ENCODE data around the gene TUBAL3. TPM values are rescaled to one million over a fixed set of nuclear protein-coding genes. Genes with fewer than 3 reads are reported as not detected.
"Not testable (repeated sequence)": the region's sequence is repeated elsewhere in the genome, so short reads cannot be mapped to it uniquely, and the experiment has no call there.

Gene TUBAL3
- polyA plus RNA-seq, 1 experiment: not detected

DNA sequence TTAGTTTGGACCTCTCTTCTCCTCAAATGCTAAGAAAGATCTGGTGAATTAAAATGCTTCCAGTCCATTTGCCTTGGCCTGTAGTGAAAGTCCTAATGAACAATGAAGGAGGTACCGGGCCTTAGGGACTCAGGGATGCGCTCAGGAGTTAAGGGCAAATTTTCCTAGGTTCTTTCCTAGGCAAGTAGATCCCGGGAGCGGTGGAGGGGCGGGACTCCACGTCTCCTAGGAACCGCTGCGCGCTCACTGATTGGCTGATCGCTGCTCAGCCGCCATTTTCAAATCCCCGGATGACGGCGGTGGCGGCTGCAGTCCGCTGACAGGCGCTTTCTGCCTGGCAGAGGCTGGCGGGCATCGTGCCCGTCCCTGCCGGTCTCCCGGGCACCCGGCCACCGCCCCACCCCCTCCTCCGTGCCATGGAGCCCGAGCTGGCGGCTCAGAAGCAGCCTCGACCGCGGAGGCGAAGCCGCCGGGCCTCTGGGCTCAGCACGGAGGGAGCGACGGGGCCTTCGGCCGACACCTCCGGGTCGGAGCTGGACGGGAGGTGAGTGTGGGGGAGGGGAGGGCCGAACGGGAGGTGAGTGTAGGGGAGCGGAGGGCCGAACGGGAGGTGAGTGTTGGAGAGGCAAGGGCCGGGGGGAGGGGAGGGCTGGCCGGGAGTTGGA lies 7.8 kb upstream of the TUBAL3 start, which contains the start of gene NET1:
NET1 (plus strand) TSS at position 281 of the 665 bp plus-strand sequence; CDS start at position 417, 136 bp downstream.
- peaks cover 6% of the 10 kb centered on the region for H3K9me3 ChIP-seq (ENCODE audit: control insufficient read depth, insufficient read depth, low read length)
- ChIA-PET POLR2A (no interaction called here), CTCF (interaction anchor here (2.0 kb wide), 1 partner anchor 598 kb away, joined by 7 read pairs; no protein-coding TSS in a partner anchor)
- peak; percentile 62 for DNase-seq (ENCODE audit: low read depth, low spot score)
- H3K4me3 ChIP-seq (ENCODE audit: low read depth, low read length): peak within 1 kb of the TSS; percentile 74
- TF ChIP-seq, protein P1, sequence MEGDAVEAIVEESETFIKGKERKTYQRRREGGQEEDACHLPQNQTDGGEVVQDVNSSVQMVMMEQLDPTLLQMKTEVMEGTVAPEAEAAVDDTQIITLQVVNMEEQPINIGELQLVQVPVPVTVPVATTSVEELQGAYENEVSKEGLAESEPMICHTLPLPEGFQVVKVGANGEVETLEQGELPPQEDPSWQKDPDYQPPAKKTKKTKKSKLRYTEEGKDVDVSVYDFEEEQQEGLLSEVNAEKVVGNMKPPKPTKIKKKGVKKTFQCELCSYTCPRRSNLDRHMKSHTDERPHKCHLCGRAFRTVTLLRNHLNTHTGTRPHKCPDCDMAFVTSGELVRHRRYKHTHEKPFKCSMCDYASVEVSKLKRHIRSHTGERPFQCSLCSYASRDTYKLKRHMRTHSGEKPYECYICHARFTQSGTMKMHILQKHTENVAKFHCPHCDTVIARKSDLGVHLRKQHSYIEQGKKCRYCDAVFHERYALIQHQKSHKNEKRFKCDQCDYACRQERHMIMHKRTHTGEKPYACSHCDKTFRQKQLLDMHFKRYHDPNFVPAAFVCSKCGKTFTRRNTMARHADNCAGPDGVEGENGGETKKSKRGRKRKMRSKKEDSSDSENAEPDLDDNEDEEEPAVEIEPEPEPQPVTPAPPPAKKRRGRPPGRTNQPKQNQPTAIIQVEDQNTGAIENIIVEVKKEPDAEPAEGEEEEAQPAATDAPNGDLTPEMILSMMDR (IDR thresholded peaks at IDR 0.05; ENCODE audit: low read depth, low read length): no peak
- no peak within 1 kb of the TSS for H3K27ac ChIP-seq (ENCODE audit: low read depth, low read length)
- H3K27me3 ChIP-seq (ENCODE audit: control insufficient read depth, insufficient read depth, low read length): no peaks in the 10 kb centered on the region

DNA sequence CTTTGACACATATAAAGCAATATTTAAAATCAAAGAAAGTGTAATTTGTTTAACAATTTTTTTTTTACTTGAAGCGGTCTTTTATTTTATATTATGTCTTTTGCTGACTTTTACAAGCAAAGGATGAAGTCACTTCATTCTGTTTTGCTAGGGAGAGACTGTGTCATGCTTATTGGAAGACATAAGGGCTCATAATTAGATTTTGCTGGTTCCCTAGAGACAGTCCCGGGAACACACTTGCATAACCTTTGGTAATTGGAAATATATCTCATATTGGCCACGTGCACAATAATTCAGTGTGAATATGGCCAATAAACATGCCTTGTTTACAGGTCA lies 7.3 kb upstream of the TUBAL3 start:
- Histone ChIP-seq H3K27ac (ENCODE audit: low read depth, low read length) (no peak overlapping the region), H3K9me3 (ENCODE audit: control insufficient read depth, insufficient read depth, low read length) (peaks cover 2% of the 10 kb centered on the region), H3K4me3 (ENCODE audit: low read depth, low read length) (peak overlapping the region; percentile 74; the same call in 1 of the 2 replicates), H3K27me3 (ENCODE audit: control insufficient read depth, insufficient read depth, low read length) (no peaks in the 10 kb centered on the region)
- no peak for DNase-seq (ENCODE audit: low read depth, low spot score)
- POLR2A ChIA-PET: no interaction called here
- TF ChIP-seq, protein P1 (IDR thresholded peaks at IDR 0.05; ENCODE audit: low read depth, low read length): no peak
- CTCF ChIA-PET: interaction anchor here (2.0 kb wide), 1 partner anchor 597 kb away, joined by 7 read pairs; no protein-coding TSS in a partner anchor

DNA sequence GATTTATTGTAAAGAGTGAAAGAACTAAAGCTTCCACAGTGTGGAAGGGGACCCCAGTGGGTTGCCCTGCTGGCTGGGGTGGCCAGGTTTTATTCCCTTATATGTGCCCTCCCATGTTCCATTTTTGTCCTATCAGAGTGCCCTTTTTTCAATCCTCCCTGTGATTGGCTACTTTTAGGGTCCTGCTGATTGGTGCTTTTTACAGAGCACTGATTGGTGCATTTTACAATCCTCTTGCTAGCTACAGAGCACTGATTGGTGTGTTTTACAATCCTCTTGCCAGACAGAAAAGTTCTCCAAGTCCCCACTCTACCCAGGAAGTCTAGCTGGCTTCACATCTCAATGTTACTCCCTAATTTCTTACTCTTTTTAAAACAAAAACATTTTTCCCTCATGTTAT lies 6.2 kb upstream of the TUBAL3 start:
- POLR2A ChIA-PET; DNase-seq (ENCODE audit: low read depth, low spot score); H3K27me3 ChIP-seq (ENCODE audit: control insufficient read depth, insufficient read depth, low read length); H3K27ac ChIP-seq (ENCODE audit: low read depth, low read length); H3K9me3 ChIP-seq (ENCODE audit: control insufficient read depth, insufficient read depth, low read length); H3K4me3 ChIP-seq (ENCODE audit: low read depth, low read length): not testable (repeated sequence)
- CTCF ChIA-PET: interaction anchor here (0.6 to 2.0 kb wide), 2 partner anchors 212 to 596 kb away, joined by 3 to 7 read pairs; no protein-coding TSS in a partner anchor

DNA sequence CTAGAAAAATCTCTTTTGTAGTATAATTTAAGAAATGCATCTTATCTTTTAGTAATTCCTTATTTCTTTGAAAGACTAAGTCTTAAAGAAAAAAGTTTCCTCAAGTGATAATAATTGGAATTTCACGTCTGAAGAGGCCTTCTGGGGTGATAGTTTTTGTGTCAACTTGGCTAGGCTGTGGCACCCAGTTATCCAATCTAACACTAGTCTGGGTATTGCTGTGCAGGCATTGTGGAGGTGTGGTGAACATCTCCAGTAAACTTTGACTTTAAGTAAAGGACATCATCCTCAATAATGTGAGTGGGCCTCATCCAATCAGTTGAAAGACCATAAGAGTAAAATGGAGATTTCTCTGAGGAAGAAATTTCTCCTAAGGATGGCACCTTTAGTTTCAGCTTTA lies 2.3 kb upstream of the TUBAL3 start:
- TF ChIP-seq, protein P1 (IDR thresholded peaks at IDR 0.05; ENCODE audit: low read depth, low read length): no peak
- POLR2A ChIA-PET: interaction anchor here (0.6 kb wide), 1 partner anchor 156 kb away, joined by 4 read pairs; no protein-coding TSS in a partner anchor
- CTCF ChIA-PET: no interaction called here

DNA sequence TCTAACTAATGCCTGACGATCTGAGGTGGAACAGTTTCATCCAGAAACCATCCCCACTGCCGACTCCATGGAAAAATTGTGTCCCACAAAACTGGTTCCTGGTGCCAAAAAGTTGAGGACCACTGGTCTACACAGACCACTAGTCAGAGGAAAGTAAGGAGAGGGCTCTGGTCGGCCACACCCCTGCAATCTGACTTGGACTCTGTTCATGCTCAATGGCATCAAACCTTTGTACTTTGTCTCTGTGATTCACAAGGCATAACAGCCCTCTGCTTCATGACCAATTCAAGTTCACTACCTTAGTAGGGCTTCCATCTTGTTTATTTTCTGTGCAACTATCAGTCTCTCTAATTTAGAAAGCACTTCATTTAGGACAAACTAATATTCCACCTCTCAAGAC lies 1.8 kb downstream of the TUBAL3 start:
- no peak overlapping the region for H3K27ac ChIP-seq (ENCODE audit: low read depth, low read length)
- ChIA-PET POLR2A (no interaction called here), CTCF (no interaction called here)
- H3K4me3 ChIP-seq (ENCODE audit: low read depth, low read length): no peak overlapping the region
- TF ChIP-seq, protein P1 (IDR thresholded peaks at IDR 0.05; ENCODE audit: low read depth, low read length): no peak
- H3K9me3 ChIP-seq (ENCODE audit: control insufficient read depth, insufficient read depth, low read length): no peaks in the 10 kb centered on the region
- no peaks in the 10 kb centered on the region for H3K27me3 ChIP-seq (ENCODE audit: control insufficient read depth, insufficient read depth, low read length)
- DNase-seq (ENCODE audit: low read depth, low spot score): no peak

More for the DNA sequence above, 2.3 kb upstream of the TUBAL3 start:
- no peaks in the 10 kb centered on the region for H3K27me3 ChIP-seq (ENCODE audit: control insufficient read depth, insufficient read depth, low read length)
- no peak overlapping the region for H3K27ac ChIP-seq (ENCODE audit: low read depth, low read length)
- H3K9me3 ChIP-seq (ENCODE audit: control insufficient read depth, insufficient read depth, low read length): no peaks in the 10 kb centered on the region
- no peak for DNase-seq (ENCODE audit: low read depth, low spot score)
- no peak overlapping the region for H3K4me3 ChIP-seq (ENCODE audit: low read depth, low read length)

Data from AG04450 (cell line).